ENCODE results near the gene TNFSF13. TPM values are rescaled to one million over a fixed set of nuclear protein-coding genes. Genes with fewer than 3 reads are reported as not detected.

Gene TNFSF13
- total and polyA plus RNA-seq, 2 of the 8 experiments (the other 6 are each of a cell fraction or from before 2014, with no cell fraction given): 2.1 to 2.6 TPM

DNA sequence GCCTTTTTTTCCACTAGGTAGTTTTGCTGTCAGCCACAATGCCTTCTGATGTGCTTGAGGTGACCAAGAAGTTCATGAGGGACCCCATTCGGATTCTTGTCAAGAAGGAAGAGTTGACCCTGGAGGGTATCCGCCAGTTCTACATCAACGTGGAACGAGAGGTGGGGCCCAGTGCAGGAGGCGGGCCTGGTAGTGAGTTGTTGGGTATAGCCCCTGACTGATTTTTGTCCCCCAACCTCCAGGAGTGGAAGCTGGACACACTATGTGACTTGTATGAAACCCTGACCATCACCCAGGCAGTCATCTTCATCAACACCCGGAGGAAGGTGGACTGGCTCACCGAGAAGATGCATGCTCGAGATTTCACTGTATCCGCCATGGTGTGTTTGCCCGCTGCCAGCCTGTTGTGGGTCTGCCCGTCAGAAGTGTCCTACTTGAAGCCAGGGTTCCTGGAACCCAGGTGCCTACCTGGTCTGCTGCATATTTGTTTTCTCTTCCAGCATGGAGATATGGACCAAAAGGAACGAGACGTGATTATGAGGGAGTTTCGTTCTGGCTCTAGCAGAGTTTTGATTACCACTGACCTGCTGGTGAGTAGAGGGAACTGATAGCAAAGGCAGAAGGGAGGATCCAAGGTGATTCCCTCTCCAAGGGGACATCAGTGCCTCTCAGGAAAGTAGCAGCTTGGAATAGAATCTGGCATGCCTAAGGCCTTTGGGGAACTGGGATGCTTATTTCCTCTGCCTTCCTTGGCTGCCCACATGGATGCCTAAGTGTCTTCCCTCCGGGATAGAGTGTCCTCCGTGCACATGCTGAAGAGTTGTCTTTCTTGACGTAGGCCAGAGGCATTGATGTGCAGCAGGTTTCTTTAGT lies 19.0 kb downstream of the TNFSF13 start:
- Histone ChIP-seq H2BK12ac (ENCODE audit: low read depth, low read length) (no peak overlapping the region), H3K36me3 (ENCODE audit: control insufficient read depth in 2 of 4, insufficient read depth in 4 of 4, low read length in 3 of 4) (peaks cover 41 to 53% (median 48%) of the 10 kb centered on the region in 4 experiments), H3K27me3 (replicated peaks in 1 of 4; ENCODE audit: control insufficient read depth in 3 of 4, extremely low read depth in 1 of 4, insufficient read depth in 3 of 4, low read length in 3 of 4) (no peaks in the 10 kb centered on the region), H4K8ac (ENCODE audit: extremely low read depth, insufficient read depth, low read length) (no peak overlapping the region), H3K4me1 (replicated peaks in 1 of 4; ENCODE audit: control insufficient read depth in 3 of 4, insufficient read depth in 4 of 4, low read length in 3 of 4) (peaks cover 4 to 12% (median 8%) of the 10 kb centered on the region in 4 experiments; a peak in 6 of 7 replicates), H3K27ac (ENCODE audit: low read depth, low read length) (no peak overlapping the region), H4K5ac (ENCODE audit: insufficient read length, low read depth, low read length) (no peak overlapping the region), H3K4ac (replicated peaks; ENCODE audit: insufficient read length, low read depth, low read length) (no peak overlapping the region), H3K4me3 (ENCODE audit: extremely low read depth in 1 of 4, insufficient read depth in 2 of 4, low read depth in 3 of 4, low read length in 4 of 4) (no peak overlapping the region), H3K79me1 (ENCODE audit: low read depth, low read length) (peaks cover 7% of the 10 kb centered on the region; the same call in 1 of the 2 replicates), H3K9me3 (ENCODE audit: insufficient read depth in 2 of 2, low read depth in 1 of 2, low read length in 1 of 2) (no peaks in the 10 kb centered on the region), H3K56ac (replicated peaks; ENCODE audit: insufficient read length, low read depth, low read length) (no peak overlapping the region), H2AK5ac (ENCODE audit: low read depth, low read length) (no peak overlapping the region), H3K79me2 (ENCODE audit: control insufficient read depth in 1 of 2, insufficient read depth in 2 of 2, low read length in 2 of 2) (peaks cover 23 to 39% of the 10 kb centered on the region in 2 experiments), H2BK20ac (ENCODE audit: low read length) (no peak overlapping the region), H3K9ac (replicated peaks in 1 of 4; ENCODE audit: extremely low read depth in 1 of 4, low read depth in 3 of 4, low read length in 3 of 4) (no peak overlapping the region), H3K14ac (ENCODE audit: insufficient read length) (no peak overlapping the region), H3K4me2 (ENCODE audit: insufficient read depth in 1 of 2, low read depth in 2 of 2, low read length in 2 of 2) (no peak overlapping the region), H3K23ac (ENCODE audit: insufficient read length) (no peak overlapping the region), H2AFZ (ENCODE audit: low read length) (no peak overlapping the region), H3K18ac (ENCODE audit: extremely low read depth, low read length) (no peak overlapping the region), H3K23me2 (ENCODE audit: low read depth, low read length) (peaks cover 2% of the 10 kb centered on the region; the same call in 1 of the 2 replicates), H4K20me1 (replicated peaks in 1 of 2; ENCODE audit: control insufficient read depth in 1 of 2, insufficient read depth in 2 of 2, low read length in 2 of 2) (peaks cover 27 to 32% of the 10 kb centered on the region in 2 experiments), H2BK120ac (replicated peaks; ENCODE audit: low read depth, low read length) (no peak overlapping the region), H4K91ac (replicated peaks; ENCODE audit: insufficient read length, low read length) (no peak overlapping the region), H2BK5ac (ENCODE audit: low read depth, low read length) (no peak overlapping the region), H2BK15ac (ENCODE audit: low read length) (no peak overlapping the region)
- TF ChIP-seq, protein P1, sequence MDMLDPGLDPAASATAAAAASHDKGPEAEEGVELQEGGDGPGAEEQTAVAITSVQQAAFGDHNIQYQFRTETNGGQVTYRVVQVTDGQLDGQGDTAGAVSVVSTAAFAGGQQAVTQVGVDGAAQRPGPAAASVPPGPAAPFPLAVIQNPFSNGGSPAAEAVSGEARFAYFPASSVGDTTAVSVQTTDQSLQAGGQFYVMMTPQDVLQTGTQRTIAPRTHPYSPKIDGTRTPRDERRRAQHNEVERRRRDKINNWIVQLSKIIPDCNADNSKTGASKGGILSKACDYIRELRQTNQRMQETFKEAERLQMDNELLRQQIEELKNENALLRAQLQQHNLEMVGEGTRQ (IDR thresholded peaks at IDR 0.05; ENCODE audit: low read length): no peak
- TF ChIP-seq POLR2AphosphoS5 (IDR thresholded peaks at IDR 0.05; ENCODE audit: low read depth, low read length): peak; percentile 66
- no peak for TF ChIP-seq RXRA (IDR thresholded peaks at IDR 0.05; ENCODE audit: insufficient read depth, low read depth, low read length)
- TF ChIP-seq, protein P2, sequence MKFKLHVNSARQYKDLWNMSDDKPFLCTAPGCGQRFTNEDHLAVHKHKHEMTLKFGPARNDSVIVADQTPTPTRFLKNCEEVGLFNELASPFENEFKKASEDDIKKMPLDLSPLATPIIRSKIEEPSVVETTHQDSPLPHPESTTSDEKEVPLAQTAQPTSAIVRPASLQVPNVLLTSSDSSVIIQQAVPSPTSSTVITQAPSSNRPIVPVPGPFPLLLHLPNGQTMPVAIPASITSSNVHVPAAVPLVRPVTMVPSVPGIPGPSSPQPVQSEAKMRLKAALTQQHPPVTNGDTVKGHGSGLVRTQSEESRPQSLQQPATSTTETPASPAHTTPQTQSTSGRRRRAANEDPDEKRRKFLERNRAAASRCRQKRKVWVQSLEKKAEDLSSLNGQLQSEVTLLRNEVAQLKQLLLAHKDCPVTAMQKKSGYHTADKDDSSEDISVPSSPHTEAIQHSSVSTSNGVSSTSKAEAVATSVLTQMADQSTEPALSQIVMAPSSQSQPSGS (IDR thresholded peaks at IDR 0.05; ENCODE audit: low read length): 0 out of 2 replicates have a peak, but pooled peaks have one; percentile 7
- peak; percentile 14 to 43; a peak in 2 of 3 replicates for TF ChIP-seq POLR2A (IDR thresholded peaks at IDR 0.05; ENCODE audit: control extremely low read depth in 1 of 2, low read depth in 2 of 2, low read length in 2 of 2)
- no peak for TF ChIP-seq KDM4A (IDR thresholded peaks at IDR 0.05; ENCODE audit: low read depth, low read length, severe bottlenecking)
- TF ChIP-seq SAP30 (IDR thresholded peaks at IDR 0.05; ENCODE audit: insufficient read depth, insufficient replicate concordance, low read length): no peak
- no peak for TF ChIP-seq CHD1 (IDR thresholded peaks at IDR 0.05; ENCODE audit: low read depth, low read length)
- 95% methylated on average over 16 of the region's 17 CpGs; no CpG with 5 or more reads in 1 of the 2 experiments for WGBS, 2 experiments (ENCODE audit: extremely low coverage in 1 of 2, insufficient coverage in 1 of 2, insufficient read length in 1 of 2, insufficient replicate concordance in 2 of 2, low coverage in 1 of 2, low lambda C conversion rate in 2 of 2, missing lambda C conversion rate in 1 of 2)
- ChIA-PET POLR2A (ENCODE audit: partially characterized antibody) (interaction anchor here (0.8 to 37.5 kb wide), 12 partner anchors 5 to 263 kb away, joined by 3 to 1144 read pairs (median 5); partner anchors contain the start of genes ATP1B2, CD68, GPS2 and MPDU1), CTCF (ENCODE audit: partially characterized antibody) (interaction anchor here (0.6 kb wide), 1 partner anchor 126 kb away, joined by 4 read pairs; no protein-coding TSS in a partner anchor)
- FAIRE-seq: no peak
- DNase-seq (ENCODE audit: low read depth in 1 of 2, low spot score in 2 of 2): no peak

Data from H1 (cell line).